DLD1 (cell line): ENCODE measurements around the gene DPEP2.
"Not testable (repeated sequence)": the region's sequence is repeated elsewhere in the genome, so short reads cannot be mapped to it uniquely, and the experiment has no call there.

Experiments
- in situ Hi-C: cut with HindIII; loops from 2 replicates; pipeline ENCODE4 v1.10.0; 2017; ENCODE audit warnings: low sequenced_read_pairs

The DPEP2 gene

DNA sequence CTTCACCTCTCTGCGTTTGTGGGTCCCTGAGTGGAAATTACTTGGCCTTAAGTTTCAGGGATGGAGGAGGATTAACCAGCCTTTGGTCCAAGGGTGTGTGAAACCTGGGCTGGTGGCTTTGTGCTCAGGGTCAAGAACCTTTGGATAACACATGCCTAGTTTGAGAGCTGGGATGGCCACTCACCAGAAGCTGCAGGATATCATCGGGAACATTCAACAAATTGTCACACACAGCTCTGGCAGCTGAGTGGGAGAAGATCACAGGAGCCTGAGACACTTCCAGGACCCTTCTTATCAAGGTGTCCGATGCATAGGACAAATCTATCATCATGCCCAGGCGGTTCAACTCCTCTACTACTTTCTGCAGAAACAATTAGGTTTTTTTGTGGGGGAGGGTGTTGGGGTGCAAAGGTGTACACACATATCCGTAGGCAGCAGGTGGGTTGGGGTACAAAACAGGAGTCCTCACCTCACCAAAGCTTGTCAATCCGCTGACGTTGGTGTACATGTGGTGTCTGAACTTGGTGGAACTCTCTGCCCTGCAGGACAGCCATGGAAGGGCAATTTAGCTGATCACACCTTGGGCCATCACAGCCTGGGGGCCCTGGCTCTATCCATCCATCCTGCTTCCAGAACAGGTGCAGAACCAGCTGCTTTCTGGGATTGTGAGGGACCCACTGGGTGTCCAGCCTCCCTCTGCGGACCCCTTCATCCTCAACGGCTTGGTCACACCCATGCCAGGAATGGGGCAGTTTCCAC, 21.6 kb downstream of the DPEP2 start:
- in situ Hi-C loops: no loop called here

GRCh38 chr16:67977005-67977404, 22.3 kb downstream of the DPEP2 start:
- in situ Hi-C loops: no loop called here

DNA sequence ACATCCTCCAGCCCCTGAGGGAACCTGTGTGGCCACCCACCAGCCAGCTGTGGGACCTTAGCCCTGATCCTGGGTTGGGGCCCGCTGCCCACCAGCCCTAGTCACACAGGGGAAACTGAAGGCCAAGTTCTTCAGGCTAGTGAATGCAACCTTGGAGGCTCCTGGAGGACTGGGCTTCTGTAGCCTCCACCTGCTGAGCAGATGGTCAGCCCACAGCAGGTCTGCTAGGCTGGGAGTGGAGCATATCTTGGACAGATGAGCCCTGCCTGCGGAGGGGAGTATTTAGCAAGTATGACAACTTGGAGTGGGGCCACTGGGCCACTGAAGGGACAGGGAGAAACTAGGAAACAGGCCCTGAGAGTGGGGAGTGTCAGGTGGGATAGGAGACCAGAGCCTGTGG, 23.1 kb downstream of the DPEP2 start:
- in situ Hi-C loops: no loop called here

DNA sequence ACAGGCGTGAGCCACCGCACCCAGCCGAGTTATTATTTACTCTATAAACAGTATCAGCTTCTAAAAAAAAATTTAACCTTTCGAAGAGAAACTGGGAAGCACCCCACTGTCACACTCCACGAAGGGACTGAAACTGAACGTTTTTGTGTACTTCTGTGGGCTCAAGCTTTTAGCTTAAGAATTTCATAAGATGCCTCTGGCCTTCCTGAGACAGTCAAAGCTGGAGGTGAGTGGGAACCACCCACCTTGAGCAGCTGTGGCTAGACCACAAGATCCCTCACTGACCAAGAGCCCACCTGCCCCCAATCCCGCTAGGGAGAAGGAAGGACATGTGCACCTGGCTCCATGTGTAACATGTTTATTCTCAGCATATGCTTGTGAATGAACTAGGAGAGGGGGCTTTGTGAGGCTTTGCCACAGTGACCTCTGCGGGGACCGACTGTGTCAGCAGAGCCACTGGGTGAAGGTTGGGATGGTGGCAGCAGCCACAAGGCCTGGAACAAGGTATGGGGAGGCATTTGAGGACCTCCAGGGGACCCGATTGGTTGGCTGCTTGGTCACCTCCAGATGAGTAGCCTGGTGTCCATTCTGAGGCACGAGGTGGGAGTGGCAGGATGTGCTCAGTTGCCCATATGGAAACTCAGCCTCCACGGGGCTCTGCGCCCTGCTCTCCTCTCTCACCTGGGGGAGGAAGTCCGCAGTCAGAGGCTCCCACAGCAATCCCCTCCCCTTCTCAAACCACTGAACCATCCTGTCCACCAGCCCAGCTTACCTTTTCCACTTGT, 23.8 kb downstream of the DPEP2 start:
- in situ Hi-C loops: no loop called here

- in situ Hi-C loops: not testable (repeated sequence)
Measured at GRCh38 chr16:67972285-67972684, 27.0 kb downstream of the DPEP2 start.

- in situ Hi-C loops: no loop called here
Measured at GRCh38 chr16:67971111-67971510, 28.2 kb downstream of the DPEP2 start.

- in situ Hi-C loops: no loop called here
Measured at GRCh38 chr16:67969254-67970039, 29.8 kb downstream of the DPEP2 start.

DNA sequence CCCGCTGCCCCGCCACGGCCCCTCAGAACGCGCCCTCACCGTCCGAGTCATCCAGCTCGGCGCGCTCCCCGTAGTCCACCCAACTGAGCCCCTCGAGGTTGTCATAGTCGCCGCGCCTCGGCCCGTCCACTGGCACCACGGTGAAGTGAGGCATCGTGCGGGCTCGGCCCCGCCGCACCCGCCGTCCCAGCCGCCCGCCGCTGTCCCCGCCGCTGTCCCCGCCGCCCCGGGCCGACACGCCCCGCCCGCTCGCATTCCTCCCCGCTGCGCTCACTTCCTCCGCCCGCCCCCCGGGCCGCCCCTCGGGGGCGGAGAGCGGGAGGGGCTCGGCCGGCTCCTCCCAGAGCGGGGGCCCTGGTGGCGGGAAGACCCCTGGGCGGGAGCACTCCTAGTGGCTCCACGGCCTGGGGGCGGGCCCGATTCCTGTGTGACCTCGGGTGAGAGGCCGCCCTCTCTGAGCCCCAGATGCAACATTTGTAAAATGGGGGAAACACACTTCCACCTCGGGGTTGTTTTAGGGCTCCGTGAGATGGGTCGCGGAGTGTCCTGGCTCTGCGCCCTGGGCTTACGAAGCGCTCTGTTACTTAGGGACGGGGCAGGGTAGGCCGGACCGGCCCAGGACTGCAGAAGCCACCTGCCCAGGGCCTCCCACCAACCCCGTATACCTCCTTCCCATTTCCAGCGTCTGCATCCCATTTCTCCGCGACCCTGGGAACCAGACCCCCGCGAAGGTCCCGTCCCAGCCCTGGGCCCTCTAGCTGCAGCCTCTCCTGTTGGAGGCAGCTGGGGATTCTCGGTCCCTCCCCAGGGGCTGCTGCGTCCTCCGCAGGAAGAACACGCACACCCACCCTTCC, 30.7 kb downstream of the DPEP2 start, which contains the start of gene SLC12A4:
SLC12A4 (minus strand) TSS at position 238 of the 854 bp plus-strand sequence; CDS start at position 154, 84 bp downstream.
- in situ Hi-C loops: no loop called here

- in situ Hi-C loops: no loop called here
Measured at GRCh38 chr16:67967958-67968399, 31.3 kb downstream of the DPEP2 start.

DNA sequence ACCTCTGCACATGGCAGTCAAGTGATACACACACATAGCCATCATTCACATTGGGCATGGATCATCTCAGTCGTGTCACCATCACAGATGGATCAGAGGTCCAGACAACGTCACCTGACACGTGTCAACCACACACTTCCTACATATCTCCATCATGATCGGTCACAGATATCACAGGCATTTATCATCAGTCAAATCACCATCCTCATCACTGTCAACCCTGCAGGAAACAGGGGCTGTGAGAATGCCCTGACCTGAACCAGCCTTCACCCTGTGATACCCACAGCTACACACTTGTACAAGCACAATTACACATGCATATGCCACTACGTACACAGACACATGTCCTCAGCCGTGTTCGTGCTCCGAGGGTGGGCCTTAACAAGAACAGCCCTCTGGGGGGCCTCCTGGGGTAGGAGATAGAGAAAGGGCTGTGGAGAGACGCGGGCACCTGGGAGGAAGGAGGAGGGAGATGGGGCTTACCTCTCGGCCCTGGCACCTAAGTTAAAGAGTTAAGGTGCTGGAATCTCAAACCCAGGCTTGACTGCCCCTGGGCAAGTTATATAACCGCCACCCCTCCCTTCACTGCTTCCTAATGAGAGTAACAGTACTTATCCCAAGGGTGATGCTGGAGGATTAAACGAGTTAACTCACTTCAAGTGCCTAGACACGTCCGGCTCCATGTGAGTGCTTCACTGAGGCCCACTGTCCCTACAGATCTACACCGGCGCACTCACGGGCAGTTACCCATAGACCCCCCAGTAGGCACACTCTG, 31.9 kb downstream of the DPEP2 start:
- in situ Hi-C loops: no loop called here

DNA sequence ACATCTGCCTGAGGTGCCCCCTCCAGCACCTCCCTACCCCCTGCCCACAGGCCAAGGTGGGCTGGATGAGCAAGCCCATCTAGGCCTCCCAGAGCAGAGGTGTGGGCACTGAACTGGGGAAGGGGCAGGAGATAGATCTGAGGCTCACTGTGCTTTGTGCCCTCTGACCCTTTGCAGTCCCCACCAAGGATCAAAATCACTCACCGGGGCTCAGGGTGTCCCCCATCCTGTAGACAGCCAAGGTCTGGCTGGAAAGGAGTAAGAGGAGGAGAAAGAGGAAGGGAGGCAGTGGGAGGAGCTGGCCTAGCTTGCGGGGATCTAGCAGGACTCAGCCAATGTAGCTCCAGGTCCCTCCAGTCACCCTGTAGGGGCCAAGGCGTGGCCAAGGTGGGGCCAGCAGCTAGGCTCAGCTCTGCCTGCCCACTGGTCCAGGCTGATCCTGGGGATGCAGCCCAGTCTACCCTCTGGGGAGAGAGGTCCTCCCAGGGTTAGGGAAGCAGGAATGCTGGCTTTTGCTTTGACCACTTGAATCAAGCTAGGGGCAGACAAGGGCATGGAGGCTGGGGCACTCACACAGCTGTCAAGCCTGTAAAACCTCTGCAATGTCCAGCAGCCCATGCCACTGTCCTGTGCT, 32.6 kb downstream of the DPEP2 start:
- in situ Hi-C loops: no loop called here

DNA sequence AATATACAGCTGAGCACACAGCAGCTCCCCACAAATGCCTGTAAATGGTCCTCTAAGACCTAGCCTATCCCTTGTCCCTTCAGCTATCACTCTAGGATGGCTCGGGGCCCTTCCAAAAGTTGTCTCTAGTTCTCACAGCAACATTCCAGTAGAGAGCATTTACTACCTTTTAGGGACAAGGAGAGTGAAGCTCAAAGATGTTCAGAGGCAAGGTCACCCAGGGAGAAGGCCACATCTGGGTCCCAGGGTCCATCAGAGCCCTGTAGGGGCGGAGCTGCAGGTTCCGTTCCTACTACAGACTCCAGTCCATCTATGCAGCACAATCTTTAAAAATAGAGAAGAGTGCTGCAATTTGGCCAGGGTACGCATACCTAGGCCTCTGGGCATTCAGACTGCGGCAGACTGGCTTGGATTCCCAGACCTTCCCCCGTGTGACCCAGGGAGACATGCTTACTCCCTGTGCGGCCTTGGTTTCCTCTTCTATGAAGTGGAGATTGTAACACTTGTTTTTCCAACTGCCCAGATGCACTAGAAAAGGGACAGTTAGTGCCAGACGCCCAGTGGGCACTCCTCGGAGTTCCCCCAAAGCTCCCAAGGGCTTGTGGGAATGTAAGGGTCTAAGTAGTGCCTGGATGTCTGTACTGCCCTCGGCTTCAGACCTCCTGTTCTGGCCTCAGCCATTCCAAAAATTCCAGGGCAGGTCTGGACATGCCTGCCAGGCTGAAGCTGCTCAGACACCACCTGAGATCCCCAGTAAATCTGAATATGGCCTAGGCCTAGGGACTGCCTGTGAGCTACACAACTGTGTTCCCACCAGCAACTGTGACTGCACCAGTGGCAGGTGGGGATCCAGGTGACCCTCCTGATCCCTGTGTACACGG, 33.4 kb downstream of the DPEP2 start:
- in situ Hi-C loops: no loop called here

DNA sequence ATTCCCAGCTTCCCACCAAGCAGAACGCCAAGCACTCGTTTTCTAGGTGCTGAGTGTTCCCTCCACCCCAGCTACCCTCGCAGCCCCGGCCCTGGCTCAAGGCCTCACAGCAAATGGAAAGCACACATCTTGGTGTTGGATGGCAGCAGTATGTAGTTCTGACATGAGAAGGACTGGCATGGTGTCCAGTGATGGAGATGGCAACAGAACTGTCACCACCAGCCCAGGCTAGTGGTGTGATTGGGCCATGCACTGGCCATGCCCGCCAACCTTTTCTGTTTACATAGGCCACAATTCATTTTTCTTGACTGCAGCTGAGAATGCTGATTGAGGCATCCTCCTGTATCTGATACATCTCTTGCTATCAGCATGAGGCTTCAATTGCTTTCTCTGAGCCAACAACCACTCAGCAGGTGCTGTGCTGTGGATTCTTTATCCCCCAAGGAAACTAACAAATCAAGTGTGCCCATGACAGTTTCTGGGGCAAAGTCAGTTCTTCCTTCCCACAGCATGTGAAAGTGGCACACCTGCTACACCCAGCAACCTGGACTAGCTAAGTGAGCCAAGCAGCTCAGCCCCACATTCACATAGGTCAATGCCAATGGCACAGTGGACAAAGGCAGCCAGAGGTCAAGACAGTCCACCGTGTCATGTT, 34.7 kb downstream of the DPEP2 start:
- in situ Hi-C loops: no loop called here

DNA sequence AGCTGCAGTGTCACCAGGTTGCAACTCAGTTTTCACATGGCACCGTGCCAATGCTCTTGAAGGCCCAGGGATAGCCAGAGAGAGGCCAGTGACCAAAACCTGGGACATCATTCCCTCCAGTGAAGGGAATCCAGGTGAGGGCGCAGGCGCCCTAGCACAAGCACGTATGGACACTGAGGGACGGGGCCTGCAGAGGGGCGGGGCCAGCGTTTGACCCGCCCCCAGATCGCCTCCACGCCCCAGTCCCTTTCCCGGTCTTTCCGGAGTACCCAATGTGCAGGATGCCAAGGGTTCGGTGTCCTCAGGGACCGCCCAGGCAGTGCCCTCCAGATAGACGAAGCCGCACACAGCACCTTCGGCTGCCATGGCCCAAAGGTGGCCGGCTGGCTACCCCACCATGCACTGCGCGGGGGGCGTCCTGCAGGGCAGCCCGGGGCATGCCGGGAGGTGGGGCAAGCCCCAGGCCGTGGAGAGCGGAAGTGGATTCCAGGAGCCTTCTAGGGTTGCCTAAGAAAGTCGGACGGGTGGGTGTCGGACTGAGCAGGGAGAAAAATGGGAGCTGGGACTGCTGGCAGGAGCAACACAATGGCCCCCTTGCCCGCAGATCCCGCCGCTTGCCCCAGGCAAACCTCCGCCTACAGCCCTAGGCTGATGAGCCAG, 35.5 kb downstream of the DPEP2 start:
- in situ Hi-C loops: no loop called here

DNA sequence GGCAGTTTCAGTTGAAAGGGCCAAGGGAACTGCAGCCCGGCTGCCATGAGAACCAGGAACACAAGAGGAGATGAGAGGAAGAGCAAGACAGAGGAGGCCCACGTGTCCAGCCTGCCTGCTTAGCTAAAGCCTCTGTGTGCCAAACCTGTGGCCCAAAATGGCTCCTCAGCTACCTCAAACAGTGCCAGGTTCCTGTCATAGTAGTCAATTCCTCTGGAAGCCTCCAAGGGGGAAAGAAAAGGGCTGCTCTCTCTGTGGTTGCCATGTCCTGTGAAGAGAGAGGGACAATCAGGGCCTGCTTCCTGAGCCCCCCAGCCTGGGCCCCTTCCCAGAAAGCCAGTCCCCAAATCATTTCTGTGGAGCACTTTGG, 36.0 kb downstream of the DPEP2 start:
- in situ Hi-C loops: no loop called here

GRCh38 chr16:67962135-67962534, 37.1 kb downstream of the DPEP2 start:
- in situ Hi-C loops: no loop called here

DNA sequence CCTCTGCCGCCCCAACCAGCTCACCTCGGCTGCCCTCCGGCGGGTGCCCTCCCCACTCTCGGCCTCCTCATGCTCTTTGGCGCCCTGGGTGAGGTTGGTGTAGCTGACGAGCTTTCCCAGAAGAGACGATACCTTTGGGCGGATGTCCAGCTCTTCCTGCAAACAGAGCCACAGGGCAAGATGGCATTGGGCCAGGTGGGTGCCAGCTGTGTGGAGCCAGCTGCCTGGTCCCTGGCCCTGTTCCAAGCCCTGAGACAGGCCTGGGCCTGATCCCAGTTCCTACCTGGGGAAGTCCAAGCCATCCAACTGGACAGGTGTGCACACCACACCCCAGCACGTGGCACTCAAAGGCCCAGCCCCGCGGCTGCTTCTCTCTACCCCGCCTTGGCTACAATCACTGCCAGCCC, 37.7 kb downstream of the DPEP2 start:
- in situ Hi-C loops: no loop called here
